Testis (tissue), 5 donors: ENCODE data around the gene DRICH1. TPM values are rescaled to one million over a fixed set of nuclear protein-coding genes. Genes with fewer than 3 reads are reported as not detected.
"Not testable (repeated sequence)": the region's sequence is repeated elsewhere in the genome, so short reads cannot be mapped to it uniquely, and the experiment has no call there.

Experiments
- DNase-seq: peaks from one replicate; pipeline ENCODE4 v3.0.0-alpha.2; 2019
- H3K27ac ChIP-seq, 2 donors: fragments of 200-600 bp; sonication (generic); one replicate each; pipeline ENCODE4 v1.5.1; 2019
- H3K27me3 ChIP-seq: fragments of 200-600 bp; sonication (generic); one replicate; pipeline ENCODE4 v1.5.1; 2019
- H3K36me3 ChIP-seq: fragments of 200-600 bp; sonication (generic); one replicate; pipeline ENCODE4 v1.5.1; 2017; ENCODE audit warnings: low read depth; ENCODE audit errors: missing control alignments
- H3K4me1 ChIP-seq: fragments of 200-600 bp; sonication (generic); one replicate; pipeline ENCODE4 v1.5.1; 2019
- H3K4me3 ChIP-seq, 2 donors: fragments of 200-600 bp; sonication (generic); one replicate each; pipeline ENCODE4 v1.5.1; 2017 to 2019
- H3K9me3 ChIP-seq: fragments of 200-600 bp; sonication (generic); one replicate; pipeline ENCODE4 v1.5.1; 2017
- POLR2A ChIP-seq: fragments of 450-650 bp; IDR thresholded peaks from one replicate; pipeline ENCODE4 v1.6.1; 2017; ENCODE audit warnings: antibody characterized with exemption, mild to moderate bottlenecking, moderate library complexity
- WGBS, 2 donors: methylation state at CpG; one replicate each; pipeline ENCODE4 v1.1.5; 2018; 5-methylcytosine and 5-hydroxymethylcytosine counted together
- intact Hi-C: fragments of 100-400 bp; cut with DNase I; formaldehyde crosslinking; loops from one replicate; pipeline ENCODE4 v1.15.1; 2023; ENCODE audit warnings: low total_unique reads
- long read RNA-seq, 2 donors: transcript quantifications; one replicate each; lab custom pipeline, GENCODE V29; 2026
- polyA plus RNA-seq: library from polyadenylated mRNA; stranded (reverse); fragments of 350-450 nt; fragmentation: Illumina TruSeq; extraction: RNeasy Lipid Tissue Mini Kit (QIAGEN cat#74804); gene quantifications from one replicate; pipeline ENCODE4 v1.2.3, GENCODE V29; 2014; ENCODE audit warnings: low read depth, low replicate concordance; ENCODE audit not compliant: insufficient read depth
- total RNA-seq, 2 donors: library from RNA; depleted of rRNA; stranded (reverse); fragments of >200 nt; gene quantifications; one replicate each; pipeline ENCODE4 v1.2.3, GENCODE V29; 2016
- TF ChIP-seq, protein P1 (sequence below), 3 experiments: fragments of 450-650 bp in 2 of 3; fragments of 200-600 bp in 1 of 3; sonication (generic) in 1 of 3; IDR thresholded peaks; one replicate each; pipeline ENCODE4 v1.5.1; 2016 to 2019; ENCODE audit warnings: antibody characterized with exemption in 3 of 3, mild to moderate bottlenecking in 2 of 3, moderate library complexity in 1 of 3

Gene DRICH1, protein sequence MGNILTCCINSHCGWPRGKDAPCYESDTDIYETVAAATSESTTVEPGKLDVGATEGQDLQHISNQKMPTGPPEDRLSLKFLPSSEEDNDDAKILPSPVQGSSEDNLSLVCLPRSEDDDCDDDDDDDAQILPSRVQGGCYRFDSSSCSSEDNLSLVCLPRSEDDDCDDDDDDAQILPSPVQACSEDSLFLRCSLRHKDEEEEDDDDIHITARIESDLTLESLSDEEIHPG
- total RNA-seq (10 to 100 TPM; 16.4 to 44.2 TPM), polyA plus RNA-seq (68.4 TPM)
- long read RNA-seq, donor 1, result 0 reads
- long read RNA-seq, donor 2, result 0 reads

DNA sequence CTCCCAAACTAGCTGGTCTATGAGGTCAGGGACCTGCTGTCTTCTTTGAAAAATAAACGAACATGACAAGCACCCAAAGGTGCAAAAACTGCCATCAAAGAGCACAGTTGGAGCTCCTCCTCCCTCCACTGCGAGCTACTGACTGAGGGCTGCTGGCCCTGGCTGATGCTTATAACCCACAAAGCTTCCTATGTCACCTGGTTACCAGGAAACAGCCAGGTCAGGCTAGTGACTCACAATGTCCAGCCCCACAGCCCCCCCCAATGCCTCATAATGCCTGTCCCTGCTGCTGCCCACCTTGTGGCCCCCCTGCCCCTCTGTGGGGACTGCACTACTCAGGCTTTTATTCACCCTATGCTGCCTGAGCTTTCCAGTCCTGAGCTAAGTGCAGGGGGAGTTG, at the start of gene DRICH1:
TSS of gene DRICH1 (minus strand) at position 144 of the 400 bp plus-strand sequence. CDS start 298 bp downstream, outside the sequence.
- Histone ChIP-seq H3K27me3 (no peaks in the 10 kb centered on the region), H3K9me3 (no peaks in the 10 kb centered on the region), H3K4me1 (no peaks in the 10 kb centered on the region), H3K4me3 (no peak within 1 kb of the TSS), H3K27ac (no peak within 1 kb of the TSS), H3K36me3 (no peaks in the 10 kb centered on the region)
- WGBS, 2 donors, result 79 to 100% methylated on average over 2 of the region's 2 CpGs
- TF ChIP-seq, protein P1, sequence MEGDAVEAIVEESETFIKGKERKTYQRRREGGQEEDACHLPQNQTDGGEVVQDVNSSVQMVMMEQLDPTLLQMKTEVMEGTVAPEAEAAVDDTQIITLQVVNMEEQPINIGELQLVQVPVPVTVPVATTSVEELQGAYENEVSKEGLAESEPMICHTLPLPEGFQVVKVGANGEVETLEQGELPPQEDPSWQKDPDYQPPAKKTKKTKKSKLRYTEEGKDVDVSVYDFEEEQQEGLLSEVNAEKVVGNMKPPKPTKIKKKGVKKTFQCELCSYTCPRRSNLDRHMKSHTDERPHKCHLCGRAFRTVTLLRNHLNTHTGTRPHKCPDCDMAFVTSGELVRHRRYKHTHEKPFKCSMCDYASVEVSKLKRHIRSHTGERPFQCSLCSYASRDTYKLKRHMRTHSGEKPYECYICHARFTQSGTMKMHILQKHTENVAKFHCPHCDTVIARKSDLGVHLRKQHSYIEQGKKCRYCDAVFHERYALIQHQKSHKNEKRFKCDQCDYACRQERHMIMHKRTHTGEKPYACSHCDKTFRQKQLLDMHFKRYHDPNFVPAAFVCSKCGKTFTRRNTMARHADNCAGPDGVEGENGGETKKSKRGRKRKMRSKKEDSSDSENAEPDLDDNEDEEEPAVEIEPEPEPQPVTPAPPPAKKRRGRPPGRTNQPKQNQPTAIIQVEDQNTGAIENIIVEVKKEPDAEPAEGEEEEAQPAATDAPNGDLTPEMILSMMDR (IDR thresholded peaks at IDR 0.05), result no peak
- no peak for DNase-seq
- intact Hi-C loops, result no loop called here

DNA sequence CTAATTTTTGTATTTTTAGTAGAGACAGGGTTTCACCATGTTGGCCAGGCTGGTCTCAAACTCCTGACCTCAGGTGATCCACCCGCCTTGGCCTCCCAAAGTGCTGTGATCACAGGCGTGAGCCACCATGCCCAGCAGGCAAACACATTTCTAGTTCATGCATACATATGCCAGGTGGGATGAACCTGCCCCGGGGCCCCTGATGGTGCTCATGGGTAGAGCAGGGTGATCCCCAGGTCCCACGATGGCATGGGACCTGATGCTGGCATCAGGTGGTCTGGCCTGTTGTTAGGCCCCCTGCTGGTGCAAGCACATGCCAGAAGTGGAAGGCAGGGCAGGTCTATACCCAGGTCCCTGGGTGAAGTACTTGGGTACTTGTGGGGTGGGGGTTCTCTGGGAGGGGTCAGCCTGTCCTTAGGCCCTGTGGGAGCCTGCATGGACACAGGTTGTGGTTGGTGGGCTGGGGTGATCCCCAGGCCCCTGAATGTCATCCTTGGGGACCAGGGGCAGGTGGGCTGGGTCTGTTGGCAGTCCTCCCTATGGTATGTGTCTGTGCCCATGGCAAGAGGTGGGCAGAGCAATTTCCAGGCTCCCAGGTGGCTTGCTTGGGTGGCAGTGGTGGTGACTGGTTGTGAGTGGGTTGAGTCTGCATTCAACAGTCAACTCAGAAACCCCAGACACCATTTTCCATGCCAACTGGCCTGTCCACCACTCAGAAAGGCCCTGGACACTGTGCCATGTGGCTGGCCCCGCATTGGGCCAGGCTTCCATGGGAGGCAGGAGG, 49.1 kb upstream of the DRICH1 start:
- DNase-seq, result no peak
- no peak for TF ChIP-seq POLR2A
- TF ChIP-seq, protein P1 (IDR thresholded peaks at IDR 0.05), result no peak
- Histone ChIP-seq H3K4me1 (peaks cover 15% of the 10 kb centered on the region), H3K27me3 (no peaks in the 10 kb centered on the region), H3K9me3 (no peaks in the 10 kb centered on the region), H3K36me3 (no peaks in the 10 kb centered on the region), H3K27ac (no peak overlapping the region), H3K4me3 (no peak overlapping the region)
- intact Hi-C loops, result no loop called here
- 85 to 97% methylated on average over 5 of the region's 5 CpGs for WGBS, 2 donors

DNA sequence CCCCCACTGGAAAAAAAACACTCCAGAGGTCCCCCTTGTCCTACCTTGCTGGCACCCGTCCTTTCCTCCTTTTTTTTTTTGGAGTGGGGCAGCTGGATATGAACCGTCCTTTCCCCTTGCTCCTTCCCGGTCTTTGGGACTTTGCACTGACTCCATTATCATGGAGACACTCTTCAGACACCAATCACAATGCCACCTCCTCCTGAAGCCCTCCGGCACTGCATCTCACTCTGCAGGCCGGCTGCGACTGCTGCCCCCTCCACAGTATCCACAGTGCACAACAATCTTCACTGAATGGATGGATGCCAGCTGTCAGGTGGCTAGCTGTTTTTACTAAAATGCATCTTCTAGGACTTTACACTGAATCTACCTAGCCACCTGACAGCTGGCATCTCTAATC, 46.0 kb upstream of the DRICH1 start:
- 88 to 93% methylated on average over 6 of the region's 6 CpGs for WGBS, 2 donors
- DNase-seq, result no peak

DNA sequence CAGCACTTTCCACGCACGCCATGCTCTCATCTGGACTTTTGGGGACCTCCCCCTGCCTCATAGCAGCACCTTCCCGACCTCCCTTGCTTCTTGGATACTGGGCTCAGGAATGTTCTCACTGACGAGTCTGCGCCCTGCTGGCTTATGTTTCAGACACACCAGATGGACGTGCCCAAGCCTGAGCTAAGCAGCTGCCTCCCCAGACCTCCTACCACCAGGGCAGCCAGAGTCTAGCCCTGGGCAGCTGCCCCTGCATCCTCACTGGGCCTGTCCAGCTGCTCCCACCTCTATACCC, 45.5 kb upstream of the DRICH1 start:
- WGBS, 2 donors, result 90 to 100% methylated on average over 2 to 6 of the region's 6 CpGs
- Histone ChIP-seq H3K36me3 (no peaks in the 10 kb centered on the region), H3K27ac (no peak overlapping the region), H3K9me3 (no peaks in the 10 kb centered on the region), H3K4me3 (no peak overlapping the region), H3K4me1 (no peaks in the 10 kb centered on the region), H3K27me3 (no peaks in the 10 kb centered on the region)
- intact Hi-C loops, result no loop called here
- TF ChIP-seq, protein P1 (IDR thresholded peaks at IDR 0.05), result no peak
- TF ChIP-seq POLR2A, result no peak
- DNase-seq, result no peak

More for the DNA sequence above, 46.0 kb upstream of the DRICH1 start:
- intact Hi-C loops, result no loop called here
- TF ChIP-seq POLR2A, result no peak
- TF ChIP-seq, protein P1 (IDR thresholded peaks at IDR 0.05), result no peak
- Histone ChIP-seq H3K36me3 (no peaks in the 10 kb centered on the region), H3K27me3 (no peaks in the 10 kb centered on the region), H3K27ac (no peak overlapping the region), H3K9me3 (no peaks in the 10 kb centered on the region), H3K4me3 (no peak overlapping the region), H3K4me1 (no peaks in the 10 kb centered on the region)

DNA sequence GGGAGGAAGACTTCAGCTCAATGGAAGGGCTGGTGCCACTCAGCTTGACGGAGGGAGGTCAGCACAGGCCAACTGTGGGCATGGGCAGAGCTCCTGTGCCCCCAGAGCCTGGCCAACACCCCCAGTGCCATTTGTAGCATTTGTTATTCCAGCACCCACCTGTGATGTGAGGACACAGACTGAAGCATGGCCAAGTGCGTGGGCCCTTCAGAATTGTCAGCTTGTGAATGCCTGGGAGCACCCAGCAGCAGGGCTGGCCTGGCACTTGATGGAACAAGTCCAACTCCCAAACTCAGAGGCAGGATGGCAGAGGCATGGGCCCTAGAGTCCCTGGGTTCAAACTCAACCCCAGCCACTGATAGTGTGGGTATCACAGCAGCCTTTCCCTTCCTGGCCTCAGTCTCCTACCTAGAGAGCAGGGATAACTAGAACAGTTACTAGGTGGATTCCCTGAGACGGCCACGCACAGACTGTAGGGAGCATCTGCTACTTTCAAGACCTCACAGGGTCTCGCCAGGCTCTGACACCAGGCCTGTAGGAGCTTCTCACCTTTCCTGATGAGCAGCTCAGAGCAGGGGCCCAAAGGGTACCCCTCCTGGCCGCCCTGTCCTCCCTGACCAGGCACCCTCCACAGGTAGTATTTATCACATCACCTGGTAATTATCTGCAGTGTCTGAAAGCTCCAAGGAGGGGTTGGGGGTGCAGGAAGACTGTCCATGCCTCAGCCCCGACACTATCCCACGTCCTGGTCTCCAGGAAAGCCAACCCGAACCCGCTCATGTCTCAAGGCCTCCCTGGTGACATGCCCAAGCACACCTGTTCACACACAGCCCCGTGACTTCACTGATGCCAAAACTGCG, 45.0 kb upstream of the DRICH1 start:
- H3K9me3 ChIP-seq, H3K27me3 ChIP-seq, H3K27ac ChIP-seq, H3K4me3 ChIP-seq, intact Hi-C loops, DNase-seq, H3K36me3 ChIP-seq, H3K4me1 ChIP-seq: not testable (repeated sequence)
- 96 to 100% methylated on average over 10 to 12 of the region's 12 CpGs for WGBS, 2 donors
